ENCODE measurements around the gene PAK6.

DNA sequence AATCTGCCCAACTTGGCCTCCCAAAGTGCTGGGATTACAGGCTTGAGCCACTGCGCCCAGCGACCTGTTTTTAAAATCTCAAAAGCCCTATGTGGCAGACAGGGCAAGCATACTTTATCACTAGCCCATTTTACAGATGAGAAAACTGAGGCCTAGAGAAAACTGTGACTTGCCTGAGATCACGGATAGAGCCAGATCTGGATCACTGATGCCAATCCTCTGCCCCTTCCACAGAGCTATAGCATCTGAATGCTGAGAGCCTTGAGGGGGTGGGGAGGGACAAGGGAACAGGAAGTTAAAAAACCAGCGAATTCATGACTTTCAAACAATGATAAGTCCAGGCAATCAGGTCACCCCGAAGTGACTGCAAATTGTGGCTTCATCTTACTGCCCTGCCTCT, 36.7 kb downstream of the PAK6 start:
- TF ChIP-seq, protein P1, sequence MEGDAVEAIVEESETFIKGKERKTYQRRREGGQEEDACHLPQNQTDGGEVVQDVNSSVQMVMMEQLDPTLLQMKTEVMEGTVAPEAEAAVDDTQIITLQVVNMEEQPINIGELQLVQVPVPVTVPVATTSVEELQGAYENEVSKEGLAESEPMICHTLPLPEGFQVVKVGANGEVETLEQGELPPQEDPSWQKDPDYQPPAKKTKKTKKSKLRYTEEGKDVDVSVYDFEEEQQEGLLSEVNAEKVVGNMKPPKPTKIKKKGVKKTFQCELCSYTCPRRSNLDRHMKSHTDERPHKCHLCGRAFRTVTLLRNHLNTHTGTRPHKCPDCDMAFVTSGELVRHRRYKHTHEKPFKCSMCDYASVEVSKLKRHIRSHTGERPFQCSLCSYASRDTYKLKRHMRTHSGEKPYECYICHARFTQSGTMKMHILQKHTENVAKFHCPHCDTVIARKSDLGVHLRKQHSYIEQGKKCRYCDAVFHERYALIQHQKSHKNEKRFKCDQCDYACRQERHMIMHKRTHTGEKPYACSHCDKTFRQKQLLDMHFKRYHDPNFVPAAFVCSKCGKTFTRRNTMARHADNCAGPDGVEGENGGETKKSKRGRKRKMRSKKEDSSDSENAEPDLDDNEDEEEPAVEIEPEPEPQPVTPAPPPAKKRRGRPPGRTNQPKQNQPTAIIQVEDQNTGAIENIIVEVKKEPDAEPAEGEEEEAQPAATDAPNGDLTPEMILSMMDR (IDR thresholded peaks at IDR 0.05): no peak
- TF ChIP-seq POLR2A (IDR thresholded peaks at IDR 0.05): no peak
